Measurements from ENCODE around the gene PPM1L.

GRCh38 chr3:160924776-160925175, 168.7 kb downstream of the PPM1L start:
- TF ChIP-seq CTCF (optimal IDR thresholded peaks at IDR 0.05 in 1 of 3, IDR thresholded peaks at IDR 0.05 in 1 of 3, conservative IDR thresholded peaks at IDR 0.05 in 1 of 3; ENCODE audit: extremely low read depth in 1 of 3, insufficient read depth in 2 of 3, low read length in 3 of 3) (no peak), EZH2 (IDR thresholded peaks at IDR 0.05; ENCODE audit: low read length) (no peak)

All from keratinocyte (primary cell).